ENCODE measurements around the gene THRA.

THRA gene

GRCh38 chr17:40060887-40061608 lies 1.7 kb upstream of the THRA start:
- no peaks in the 10 kb centered on the region for H3K9me3 Mint-ChIP-seq
- H3K4me3 Mint-ChIP-seq, result peak overlapping the region; percentile 83
- no peaks in the 10 kb centered on the region for H3K36me3 Mint-ChIP-seq (ENCODE audit: low read depth)
- no peak for DNase-seq
- no peak for TF ChIP-seq CTCF (IDR thresholded peaks at IDR 0.05)
- H3K4me1 Mint-ChIP-seq, result peaks cover 56% of the 10 kb centered on the region
- H3K27me3 Mint-ChIP-seq (ENCODE audit: low read depth, poor library complexity), result peaks cover 37% of the 10 kb centered on the region
- H3K27ac Mint-ChIP-seq, result no peak overlapping the region

GRCh38 chr17:40061609-40062038 lies 1.1 kb upstream of the THRA start:
- Mint-ChIP-seq H3K9me3 (no peaks in the 10 kb centered on the region), H3K36me3 (ENCODE audit: low read depth) (no peaks in the 10 kb centered on the region), H3K4me1 (peaks cover 62% of the 10 kb centered on the region), H3K27ac (no peak overlapping the region), H3K27me3 (ENCODE audit: low read depth, poor library complexity) (peaks cover 37% of the 10 kb centered on the region), H3K4me3 (peak overlapping the region; percentile 83)
- TF ChIP-seq CTCF (IDR thresholded peaks at IDR 0.05), result no peak
- no peak for DNase-seq

GRCh38 chr17:40063187-40063771 lies 514 bp downstream of the THRA start:
- peaks cover 27% of the 10 kb centered on the region for H3K27me3 Mint-ChIP-seq (ENCODE audit: low read depth, poor library complexity)
- TF ChIP-seq CTCF (IDR thresholded peaks at IDR 0.05), result no peak
- H3K9me3 Mint-ChIP-seq, result no peaks in the 10 kb centered on the region
- peaks cover 76% of the 10 kb centered on the region for H3K4me1 Mint-ChIP-seq
- H3K27ac Mint-ChIP-seq, result no peak overlapping the region
- DNase-seq, result peak; percentile 69
- no peaks in the 10 kb centered on the region for H3K36me3 Mint-ChIP-seq (ENCODE audit: low read depth)
- peak overlapping the region; percentile 96 for H3K4me3 Mint-ChIP-seq

- DNase-seq, result no peak
- Mint-ChIP-seq H3K27me3 (ENCODE audit: low read depth, poor library complexity) (peaks cover 26% of the 10 kb centered on the region), H3K4me1 (peaks cover 81% of the 10 kb centered on the region), H3K27ac (no peak overlapping the region), H3K36me3 (ENCODE audit: low read depth) (no peaks in the 10 kb centered on the region), H3K9me3 (no peaks in the 10 kb centered on the region), H3K4me3 (peak overlapping the region; percentile 96)
- TF ChIP-seq CTCF (IDR thresholded peaks at IDR 0.05), result no peak
Observed at GRCh38 chr17:40063901-40064531, 1.3 kb downstream of the THRA start.

- Mint-ChIP-seq H3K4me1 (peaks cover 88% of the 10 kb centered on the region), H3K27me3 (ENCODE audit: low read depth, poor library complexity) (peaks cover 20% of the 10 kb centered on the region), H3K4me3 (peak overlapping the region; percentile 96), H3K36me3 (ENCODE audit: low read depth) (no peaks in the 10 kb centered on the region), H3K9me3 (no peaks in the 10 kb centered on the region), H3K27ac (peak overlapping the region; percentile 84)
- peak; percentile 72 for DNase-seq
- TF ChIP-seq CTCF (IDR thresholded peaks at IDR 0.05), result no peak
Observed at GRCh38 chr17:40064971-40065768, 2.4 kb downstream of the THRA start.

Data from nephron progenitor cell (in vitro differentiated cells).